ENCODE measurements around the gene SPEF1. TPM values are rescaled to one million over a fixed set of nuclear protein-coding genes. Genes with fewer than 3 reads are reported as not detected.
"Not testable (repeated sequence)": the region's sequence is repeated elsewhere in the genome, so short reads cannot be mapped to it uniquely, and the experiment has no call there.

The SPEF1 gene
- total RNA-seq, 3 donors from 2014 or later, result 0.33 to 0.88 TPM; not detected in 1

GRCh38 chr20:3796477-3797225, 15.4 kb upstream of the SPEF1 start:
- no peaks in the 10 kb centered on the region for H3K27me3 ChIP-seq
- H3K4me3 ChIP-seq, result peak overlapping the region; percentile 59 to 93 (median 69)
- H3K9me3 ChIP-seq, result no peaks in the 10 kb centered on the region
- H3K27ac ChIP-seq, result peak overlapping the region; percentile 97 to 100
- no peaks in the 10 kb centered on the region for H3K36me3 ChIP-seq
- intact Hi-C loops (cut with DNase I; ENCODE audit: low total_unique reads), result no loop called here
- no peak for TF ChIP-seq POLR2A (IDR thresholded peaks at IDR 0.05)
- TF ChIP-seq POLR2AphosphoS5 (IDR thresholded peaks at IDR 0.05), result no peak
- TF ChIP-seq, protein P1, sequence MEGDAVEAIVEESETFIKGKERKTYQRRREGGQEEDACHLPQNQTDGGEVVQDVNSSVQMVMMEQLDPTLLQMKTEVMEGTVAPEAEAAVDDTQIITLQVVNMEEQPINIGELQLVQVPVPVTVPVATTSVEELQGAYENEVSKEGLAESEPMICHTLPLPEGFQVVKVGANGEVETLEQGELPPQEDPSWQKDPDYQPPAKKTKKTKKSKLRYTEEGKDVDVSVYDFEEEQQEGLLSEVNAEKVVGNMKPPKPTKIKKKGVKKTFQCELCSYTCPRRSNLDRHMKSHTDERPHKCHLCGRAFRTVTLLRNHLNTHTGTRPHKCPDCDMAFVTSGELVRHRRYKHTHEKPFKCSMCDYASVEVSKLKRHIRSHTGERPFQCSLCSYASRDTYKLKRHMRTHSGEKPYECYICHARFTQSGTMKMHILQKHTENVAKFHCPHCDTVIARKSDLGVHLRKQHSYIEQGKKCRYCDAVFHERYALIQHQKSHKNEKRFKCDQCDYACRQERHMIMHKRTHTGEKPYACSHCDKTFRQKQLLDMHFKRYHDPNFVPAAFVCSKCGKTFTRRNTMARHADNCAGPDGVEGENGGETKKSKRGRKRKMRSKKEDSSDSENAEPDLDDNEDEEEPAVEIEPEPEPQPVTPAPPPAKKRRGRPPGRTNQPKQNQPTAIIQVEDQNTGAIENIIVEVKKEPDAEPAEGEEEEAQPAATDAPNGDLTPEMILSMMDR (IDR thresholded peaks at IDR 0.05), result no peak
- H3K4me1 ChIP-seq, result peaks cover 0 to 8% of the 10 kb centered on the region in 2 donors
- no peak for DNase-seq (ENCODE audit: low spot score in 2 of 2)

- H3K4me3 ChIP-seq, result peak within 1 kb of the TSS; percentile 59 to 93 (median 69)
- H3K9me3 ChIP-seq, result no peaks in the 10 kb centered on the region
- peak within 1 kb of the TSS; percentile 97 to 100 for H3K27ac ChIP-seq
- H3K36me3 ChIP-seq, result no peaks in the 10 kb centered on the region
- TF ChIP-seq, protein P1 (IDR thresholded peaks at IDR 0.05), result peak; percentile 74 to 83 (median 75)
- peak; percentile 15 for TF ChIP-seq POLR2A (IDR thresholded peaks at IDR 0.05)
- peak; percentile 84 to 93 (median 84) for TF ChIP-seq POLR2AphosphoS5 (IDR thresholded peaks at IDR 0.05)
- no peaks in the 10 kb centered on the region for H3K27me3 ChIP-seq
- DNase-seq (ENCODE audit: low spot score in 2 of 2), result peak; percentile 91 to 95
- intact Hi-C loops (cut with DNase I; ENCODE audit: low total_unique reads), result no loop called here
- H3K4me1 ChIP-seq, result peaks cover 0 to 8% of the 10 kb centered on the region in 2 donors
Observed at GRCh38 chr20:3795511-3796468, 14.5 kb upstream of the SPEF1 start, which contains the start of gene CDC25B. TSS of gene CDC25B (plus strand) at chr20:3796310. CDS start at chr20:3796532, 222 bp downstream.

GRCh38 chr20:3794701-3795420, 13.6 kb upstream of the SPEF1 start:
- no peaks in the 10 kb centered on the region for H3K36me3 ChIP-seq
- TF ChIP-seq, protein P1 (IDR thresholded peaks at IDR 0.05), result no peak
- TF ChIP-seq POLR2AphosphoS5 (IDR thresholded peaks at IDR 0.05) (no peak), POLR2A (IDR thresholded peaks at IDR 0.05) (no peak)
- peak overlapping the region; percentile 97 to 100 for H3K27ac ChIP-seq
- peak overlapping the region; percentile 59 to 93 (median 69) for H3K4me3 ChIP-seq
- H3K4me1 ChIP-seq, result peaks cover 0 to 8% of the 10 kb centered on the region in 2 donors
- DNase-seq (ENCODE audit: low spot score in 2 of 2), result no peak
- intact Hi-C loops (cut with DNase I; ENCODE audit: low total_unique reads), result no loop called here
- no peaks in the 10 kb centered on the region for H3K9me3 ChIP-seq
- no peaks in the 10 kb centered on the region for H3K27me3 ChIP-seq

DNA sequence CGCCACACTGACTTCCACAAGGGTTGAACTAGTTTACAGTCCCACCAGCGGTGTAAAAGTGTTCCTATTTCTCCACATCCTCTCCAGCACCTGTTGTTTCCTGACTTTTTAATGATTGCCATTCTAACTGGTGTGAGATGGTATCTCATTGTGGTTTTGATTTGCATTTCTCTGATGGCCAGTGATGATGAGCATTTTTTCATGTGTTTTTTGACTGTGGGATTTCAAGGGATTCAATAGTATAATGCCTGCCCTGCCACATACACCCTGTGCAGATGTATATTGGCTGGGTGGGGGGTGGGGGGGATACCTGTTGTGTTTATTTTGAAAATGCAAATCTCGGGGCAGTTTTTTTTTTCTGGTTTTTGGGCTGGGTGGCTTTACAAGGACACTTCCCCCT, 12.9 kb upstream of the SPEF1 start:
- H3K9me3 ChIP-seq; intact Hi-C loops (cut with DNase I; ENCODE audit: low total_unique reads); H3K4me3 ChIP-seq; H3K36me3 ChIP-seq; DNase-seq (ENCODE audit: low spot score in 2 of 2); H3K27ac ChIP-seq; H3K27me3 ChIP-seq; H3K4me1 ChIP-seq: not testable (repeated sequence)

GRCh38 chr20:3789201-3789600, 8.0 kb upstream of the SPEF1 start:
- H3K36me3 ChIP-seq; H3K27me3 ChIP-seq; H3K4me3 ChIP-seq; H3K27ac ChIP-seq; intact Hi-C loops (cut with DNase I; ENCODE audit: low total_unique reads); H3K9me3 ChIP-seq; DNase-seq (ENCODE audit: low spot score in 2 of 2): not testable (repeated sequence)
- peaks cover 12 to 21% of the 10 kb centered on the region in 2 donors for H3K4me1 ChIP-seq

Data from breast epithelium (tissue), 4 donors.